Caco-2 (cell line): Measurements from ENCODE around the gene PIR. TPM values are rescaled to one million over a fixed set of nuclear protein-coding genes. Genes with fewer than 3 reads are reported as not detected.

ENCODE experiments used
- BruUV-seq: library from RNA; stranded (reverse); fragments of 400-500 nt; replicated peaks from 2 replicates; lab custom pipeline; 2021; lab: Mats Ljungman, UMichigan
- CTCF ChIA-PET: fragments of 300-600 bp; sonication (Branson Sonifier 250); formaldehyde crosslinking; loops from one replicate; lab custom pipeline; 2022; ENCODE audit warnings: antibody characterized with exemption; lab: Charles Lee
- POLR2A ChIA-PET: fragments of 300-600 bp; sonication (Branson Sonifier 250); formaldehyde crosslinking; loops from one replicate; lab custom pipeline; 2022; ENCODE audit warnings: antibody characterized with exemption; lab: Charles Lee
- DNase-seq, 2 experiments: peaks; one replicate each; pipeline versions ENCODE4 v3.0.0 to v3.0.0-alpha.2; 2020 to 2022
- H3K27me3 ChIP-seq: replicated peaks from 2 replicates; pipeline ENCODE4 v1.6.0; 2011; ENCODE audit warnings: low read length; ENCODE audit not compliant: control insufficient read depth, insufficient read depth
- H3K36me3 ChIP-seq: 2 replicates; pipeline ENCODE4 v1.5.1; 2011; ENCODE audit warnings: low read length; ENCODE audit not compliant: control insufficient read depth, insufficient read depth
- H3K4me1 ChIP-seq: fragments of 250-450 bp; sonication (Bioruptor Pico); 2 replicates; pipeline ENCODE4 v1.5.1; 2020; ENCODE audit warnings: mild to moderate bottlenecking
- H3K4me3 ChIP-seq: 2 replicates; pipeline ENCODE4 v1.5.1; 2011; ENCODE audit warnings: low read depth, mild to moderate bottlenecking, control low read depth, low read length
- H3K9me3 ChIP-seq: fragments of 250-450 bp; sonication (Bioruptor Pico); 2 replicates; pipeline ENCODE4 v1.5.1; 2020; ENCODE audit warnings: mild to moderate bottlenecking, moderate library complexity
- H3K27ac Mint-ChIP-seq: one replicate; pipeline ENCODE4 v1.8.0; 2022; ENCODE audit warnings: mixed read lengths; ENCODE audit not compliant: unreplicated experiment
- H3K27me3 Mint-ChIP-seq: one replicate; pipeline ENCODE4 v1.8.0; 2022; ENCODE audit warnings: mixed read lengths; ENCODE audit not compliant: insufficient read depth, unreplicated experiment
- H3K36me3 Mint-ChIP-seq: one replicate; pipeline ENCODE4 v1.8.0; 2022; ENCODE audit warnings: mild to moderate bottlenecking, mixed read lengths; ENCODE audit not compliant: insufficient read depth, unreplicated experiment
- H3K4me1 Mint-ChIP-seq: one replicate; pipeline ENCODE4 v1.8.0; 2022; ENCODE audit warnings: low read depth, mixed read lengths; ENCODE audit not compliant: unreplicated experiment
- H3K4me3 Mint-ChIP-seq: one replicate; pipeline ENCODE4 v1.8.0; 2022; ENCODE audit warnings: mild to moderate bottlenecking, moderate library complexity, mixed read lengths; ENCODE audit not compliant: unreplicated experiment
- H3K9me3 Mint-ChIP-seq: one replicate; pipeline ENCODE4 v1.8.0; 2022; ENCODE audit warnings: mixed read lengths; ENCODE audit not compliant: unreplicated experiment
- intact Hi-C: fragments of 100-400 bp; cut with micrococcal nuclease; formaldehyde crosslinking; loops from one replicate; pipeline ENCODE4 v1.10.0; 2022; ENCODE audit not compliant: unreplicated experiment
- total RNA-seq: library from RNA; stranded (reverse); gene quantifications from 2 replicates; pipeline ENCODE4 v1.2.3, GENCODE V29; 2022
- TF ChIP-seq, protein P1 (sequence below), 2 experiments: fragments of 200-600 bp in 1 of 2; IDR thresholded peaks; 1 replicate in 1 of 2; 2 replicates in 1 of 2; pipeline versions ENCODE4 v1.5.1 to v1.8.0; 2011 to 2022; ENCODE audit warnings: antibody characterized with exemption in 1 of 2, control low read depth in 1 of 2, inconsistent platforms in 1 of 2, low read depth in 1 of 2, low read length in 1 of 2, mild to moderate bottlenecking in 1 of 2, moderate library complexity in 1 of 2; ENCODE audit not compliant: insufficient read depth in 1 of 2, severe bottlenecking in 1 of 2, unreplicated experiment in 1 of 2

The PIR gene
- total RNA-seq, 1 experiment from 2014 or later: 15.7 TPM

DNA sequence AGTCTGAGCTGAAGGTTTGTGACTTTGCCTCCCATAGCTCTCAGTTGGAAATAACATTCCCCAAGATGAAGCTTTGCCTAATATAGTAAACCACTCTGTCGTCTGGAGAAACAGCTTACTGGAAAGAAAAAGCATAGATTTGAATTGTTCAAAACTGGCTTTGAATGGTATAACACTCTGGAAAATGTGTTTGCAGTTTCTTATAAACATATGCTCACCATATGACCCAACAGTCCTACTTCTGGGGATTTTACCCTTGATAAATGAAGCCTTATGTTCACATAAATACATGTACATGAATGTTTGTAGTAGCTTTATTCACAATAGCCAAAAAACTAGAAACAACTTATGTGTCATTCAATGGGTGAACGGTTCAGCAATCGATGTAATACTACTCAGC is 119.2 kb downstream of the PIR start:
- BruUV-seq: no TSS peak
- CTCF ChIA-PET: no interaction called here

DNA sequence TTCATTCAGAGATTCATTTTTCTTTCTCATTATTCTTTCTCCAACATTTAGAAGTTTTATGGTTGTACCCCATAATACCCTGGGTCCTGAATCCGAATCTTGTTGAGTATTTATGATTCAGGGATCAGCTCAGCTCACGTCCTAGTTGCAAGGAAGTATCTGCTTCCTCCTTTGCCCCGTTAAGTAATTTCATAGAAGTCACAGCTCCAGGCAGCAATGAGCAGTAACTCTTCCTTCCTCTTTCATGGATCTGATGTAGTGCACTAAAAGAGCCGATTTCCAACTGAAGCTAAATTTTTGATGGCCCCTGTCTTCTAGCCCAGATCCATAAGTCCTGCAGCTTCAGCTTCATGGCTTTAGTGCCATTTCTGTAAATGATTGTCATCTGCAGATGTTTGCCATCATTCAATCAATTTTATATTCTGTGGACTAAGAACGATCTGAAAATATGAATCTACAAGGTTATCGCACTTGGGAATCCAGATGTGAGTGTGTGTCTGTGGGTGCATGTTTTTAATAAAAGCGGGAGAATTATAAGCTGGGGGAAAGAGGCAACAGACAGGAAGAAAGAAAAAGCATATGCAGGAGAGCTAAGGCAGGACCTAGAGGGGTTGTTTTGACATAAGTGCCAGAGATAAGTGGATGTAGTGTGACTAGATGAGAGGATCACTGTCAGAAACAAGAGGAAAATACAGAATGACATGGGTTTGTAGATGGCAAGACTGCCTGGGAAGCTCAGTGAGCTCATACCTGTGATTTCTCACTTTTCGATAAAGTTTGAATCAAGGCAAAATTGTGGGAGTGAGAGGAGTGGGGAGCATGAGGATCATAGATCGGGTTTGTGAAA is 126.4 kb downstream of the PIR start:
- H3K9me3 ChIP-seq: no peaks in the 10 kb centered on the region
- TF ChIP-seq, protein P1, sequence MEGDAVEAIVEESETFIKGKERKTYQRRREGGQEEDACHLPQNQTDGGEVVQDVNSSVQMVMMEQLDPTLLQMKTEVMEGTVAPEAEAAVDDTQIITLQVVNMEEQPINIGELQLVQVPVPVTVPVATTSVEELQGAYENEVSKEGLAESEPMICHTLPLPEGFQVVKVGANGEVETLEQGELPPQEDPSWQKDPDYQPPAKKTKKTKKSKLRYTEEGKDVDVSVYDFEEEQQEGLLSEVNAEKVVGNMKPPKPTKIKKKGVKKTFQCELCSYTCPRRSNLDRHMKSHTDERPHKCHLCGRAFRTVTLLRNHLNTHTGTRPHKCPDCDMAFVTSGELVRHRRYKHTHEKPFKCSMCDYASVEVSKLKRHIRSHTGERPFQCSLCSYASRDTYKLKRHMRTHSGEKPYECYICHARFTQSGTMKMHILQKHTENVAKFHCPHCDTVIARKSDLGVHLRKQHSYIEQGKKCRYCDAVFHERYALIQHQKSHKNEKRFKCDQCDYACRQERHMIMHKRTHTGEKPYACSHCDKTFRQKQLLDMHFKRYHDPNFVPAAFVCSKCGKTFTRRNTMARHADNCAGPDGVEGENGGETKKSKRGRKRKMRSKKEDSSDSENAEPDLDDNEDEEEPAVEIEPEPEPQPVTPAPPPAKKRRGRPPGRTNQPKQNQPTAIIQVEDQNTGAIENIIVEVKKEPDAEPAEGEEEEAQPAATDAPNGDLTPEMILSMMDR (IDR thresholded peaks at IDR 0.05; ENCODE audit: insufficient read depth in 1 of 2, low read depth in 1 of 2, low read length in 1 of 2, severe bottlenecking in 1 of 2, unreplicated experiment in 1 of 2): no peak
- Mint-ChIP-seq H3K36me3 (no peaks in the 10 kb centered on the region), H3K4me1 (no peaks in the 10 kb centered on the region), H3K27me3 (peaks cover 11% of the 10 kb centered on the region), H3K27ac (no peak overlapping the region), H3K4me3 (no peak overlapping the region), H3K9me3 (no peaks in the 10 kb centered on the region)
- no peak for DNase-seq
- ChIA-PET POLR2A (no interaction called here), CTCF (no interaction called here)
- intact Hi-C loops: no loop called here
- H3K4me1 ChIP-seq: no peaks in the 10 kb centered on the region
- no peaks in the 10 kb centered on the region for H3K36me3 ChIP-seq
- H3K27me3 ChIP-seq: no peaks in the 10 kb centered on the region; the same call in 1 of the 2 replicates
- BruUV-seq: no TSS peak
- no peak overlapping the region for H3K4me3 ChIP-seq

More for the DNA sequence above, 119.2 kb downstream of the PIR start:
- H3K36me3 ChIP-seq: no peaks in the 10 kb centered on the region
- TF ChIP-seq, protein P1 (IDR thresholded peaks at IDR 0.05; ENCODE audit: insufficient read depth in 1 of 2, low read depth in 1 of 2, low read length in 1 of 2, severe bottlenecking in 1 of 2, unreplicated experiment in 1 of 2): no peak
- Mint-ChIP-seq H3K36me3 (no peaks in the 10 kb centered on the region), H3K9me3 (no peaks in the 10 kb centered on the region), H3K4me3 (no peak overlapping the region), H3K27me3 (no peaks in the 10 kb centered on the region), H3K27ac (no peak overlapping the region), H3K4me1 (no peaks in the 10 kb centered on the region)
- H3K9me3 ChIP-seq: no peaks in the 10 kb centered on the region
- DNase-seq: no peak
- intact Hi-C loops: no loop called here
- POLR2A ChIA-PET: no interaction called here
- no peak overlapping the region for H3K4me3 ChIP-seq
- H3K27me3 ChIP-seq: no peaks in the 10 kb centered on the region
- no peaks in the 10 kb centered on the region for H3K4me1 ChIP-seq

DNA sequence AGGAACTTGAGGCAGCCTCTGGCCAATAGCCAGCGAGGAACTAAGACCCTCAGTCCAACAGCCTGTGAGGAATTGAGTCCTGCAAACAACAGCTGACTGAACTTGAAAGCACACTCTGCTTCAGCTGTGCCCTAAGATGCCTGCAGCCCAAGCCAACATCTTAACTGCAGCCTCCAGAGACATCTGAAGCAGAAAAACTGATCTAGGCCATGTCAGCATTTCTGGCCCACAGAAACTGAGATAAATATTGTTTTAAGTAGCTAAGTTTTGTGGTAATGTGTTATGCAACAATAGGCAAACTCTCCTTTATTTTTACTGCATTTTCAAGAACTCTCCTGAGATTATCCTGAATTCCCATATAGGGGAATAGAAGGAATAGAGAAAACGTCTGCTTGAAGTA is 133.4 kb downstream of the PIR start:
- no peak overlapping the region for H3K4me3 ChIP-seq
- H3K27me3 ChIP-seq: no peaks in the 10 kb centered on the region
- H3K4me1 ChIP-seq: no peaks in the 10 kb centered on the region
- Mint-ChIP-seq H3K4me3 (no peak overlapping the region), H3K36me3 (no peaks in the 10 kb centered on the region), H3K9me3 (no peaks in the 10 kb centered on the region), H3K27ac (no peak overlapping the region), H3K4me1 (no peaks in the 10 kb centered on the region), H3K27me3 (peaks cover 6% of the 10 kb centered on the region)
- no peaks in the 10 kb centered on the region for H3K36me3 ChIP-seq
- H3K9me3 ChIP-seq: no peaks in the 10 kb centered on the region
- no TSS peak for BruUV-seq
- POLR2A ChIA-PET: no interaction called here
- TF ChIP-seq, protein P1 (IDR thresholded peaks at IDR 0.05; ENCODE audit: insufficient read depth in 1 of 2, low read depth in 1 of 2, low read length in 1 of 2, severe bottlenecking in 1 of 2, unreplicated experiment in 1 of 2): no peak
- intact Hi-C loops: no loop called here
- CTCF ChIA-PET: no interaction called here
- DNase-seq: no peak
